HUES6 (cell line): ENCODE results near the gene ZNF319.
"Not testable (repeated sequence)": the region's sequence is repeated elsewhere in the genome, so short reads cannot be mapped to it uniquely, and the experiment has no call there.

ENCODE experiments used
- H3K27ac ChIP-seq: 2 replicates; pipeline ENCODE4 v1.7.0; 2013; ENCODE audit warnings: low read depth, mild to moderate bottlenecking, low read length, inconsistent platforms
- H3K27me3 ChIP-seq: 2 replicates; pipeline ENCODE4 v1.6.1; 2013; ENCODE audit warnings: low read length; ENCODE audit not compliant: control insufficient read depth, insufficient read depth
- H3K36me3 ChIP-seq: 2 replicates; pipeline ENCODE4 v1.6.1; 2013; ENCODE audit warnings: low read length; ENCODE audit not compliant: control insufficient read depth, insufficient read depth
- H3K4me1 ChIP-seq: 2 replicates; pipeline ENCODE4 v1.6.1; 2013; ENCODE audit warnings: low read length; ENCODE audit not compliant: control insufficient read depth, insufficient read depth
- H3K4me3 ChIP-seq: 2 replicates; pipeline ENCODE4 v1.5.1; 2013; ENCODE audit warnings: low read depth, low read length
- H3K9ac ChIP-seq: one replicate; pipeline ENCODE4 v1.6.1; 2013; ENCODE audit warnings: mild to moderate bottlenecking, low read length
- H3K9me3 ChIP-seq: 2 replicates; pipeline ENCODE4 v1.6.1; 2013; ENCODE audit warnings: low read depth, low read length; ENCODE audit not compliant: control insufficient read depth, insufficient read depth

Gene ZNF319

DNA sequence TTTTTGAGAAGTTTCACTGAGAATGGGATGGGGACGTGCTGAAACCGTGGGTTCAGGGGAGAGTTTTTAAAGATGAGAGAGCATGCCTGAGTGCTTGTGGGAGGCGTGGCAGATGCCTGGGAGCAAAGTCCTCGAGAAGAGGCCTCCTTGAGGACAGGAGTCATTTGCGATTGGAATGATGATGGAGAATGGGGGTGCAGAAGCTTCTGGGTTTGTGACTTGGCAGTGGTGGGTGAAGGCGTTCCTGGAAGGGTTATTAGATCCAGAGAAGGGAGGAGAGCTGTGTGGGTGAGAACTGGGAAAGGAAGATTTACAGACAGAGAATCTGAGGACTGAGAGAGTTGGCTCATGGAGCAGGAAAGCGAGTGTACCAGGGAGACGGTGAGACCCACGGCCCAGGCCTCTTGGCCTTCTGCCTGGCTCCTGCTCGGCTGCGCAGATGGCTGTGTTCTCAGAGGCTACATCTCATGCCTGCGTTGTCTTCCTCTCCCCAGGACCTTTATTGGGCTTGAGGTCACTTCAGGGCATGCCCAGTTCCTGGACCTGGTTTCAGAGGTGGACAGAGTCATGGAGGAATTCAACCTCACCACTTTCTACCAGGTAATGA, 16.5 kb upstream of the ZNF319 start:
- peaks cover 12% of the 10 kb centered on the region; the same call in 1 of the 2 replicates for H3K4me1 ChIP-seq
- H3K4me3 ChIP-seq: no peak overlapping the region
- no peaks in the 10 kb centered on the region for H3K27me3 ChIP-seq
- H3K36me3 ChIP-seq: peaks cover 22% of the 10 kb centered on the region
- no peak overlapping the region for H3K27ac ChIP-seq
- no peaks in the 10 kb centered on the region for H3K9me3 ChIP-seq
- H3K9ac ChIP-seq: no peak overlapping the region

DNA sequence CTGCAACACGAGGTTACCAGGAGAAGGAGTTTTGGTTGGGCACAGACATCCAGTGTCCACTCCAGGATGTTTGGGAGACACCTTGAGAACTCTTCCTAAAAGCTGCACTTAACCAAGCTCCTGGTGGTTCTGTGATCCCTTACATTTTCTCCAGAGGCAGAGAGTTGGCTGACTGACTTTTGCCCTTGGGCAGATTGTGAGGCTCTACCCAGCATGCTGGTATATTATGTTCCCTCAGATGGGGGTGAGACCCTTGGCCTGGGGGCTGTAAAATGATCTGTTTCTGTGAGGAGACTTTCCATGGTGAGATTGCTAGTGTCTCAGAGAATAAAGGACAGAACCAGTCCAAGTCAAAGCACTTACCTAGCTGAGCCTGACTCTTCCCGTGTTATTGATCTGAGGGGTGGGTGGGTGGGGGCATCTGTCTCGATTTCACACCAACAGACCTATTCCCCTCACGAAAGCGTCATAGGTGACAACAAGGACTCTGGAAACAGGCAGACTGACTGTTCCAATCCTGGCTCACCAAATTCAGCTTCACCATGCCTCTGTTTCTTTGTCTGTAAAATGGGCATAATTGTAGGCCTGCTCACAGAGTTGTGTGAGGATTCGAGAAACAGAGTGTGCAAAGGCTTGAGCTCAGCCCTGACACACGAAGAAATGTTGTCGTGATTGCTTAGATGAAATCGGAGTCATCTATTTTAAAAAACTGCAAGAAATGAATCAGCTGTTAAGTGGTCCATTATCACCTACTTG, 12.9 kb upstream of the ZNF319 start:
- Histone ChIP-seq H3K36me3 (peaks cover 38% of the 10 kb centered on the region), H3K4me3 (no peak overlapping the region), H3K9ac (peak overlapping the region; percentile 24)

DNA sequence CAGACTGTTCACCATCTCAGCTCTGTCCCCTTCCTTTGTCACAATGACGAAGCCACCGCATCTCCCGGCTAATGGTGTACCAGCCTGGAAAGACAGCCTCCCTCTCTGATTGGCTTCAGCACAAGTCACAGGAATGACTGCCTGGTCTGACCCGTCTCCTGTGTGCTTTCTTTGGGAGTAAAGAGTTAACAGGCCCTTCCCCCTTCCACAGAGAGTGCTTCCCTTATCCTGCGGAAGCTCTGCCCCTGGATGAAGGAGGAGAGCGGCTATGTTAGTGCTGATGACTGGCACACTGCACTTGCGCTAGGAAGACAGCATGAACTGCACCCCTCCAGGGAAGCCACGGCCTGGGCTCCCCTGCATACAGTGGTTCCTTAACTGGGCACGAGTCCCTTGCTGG, 12.0 kb upstream of the ZNF319 start:
- no peaks in the 10 kb centered on the region for H3K27me3 ChIP-seq
- H3K27ac ChIP-seq: peak overlapping the region; percentile 48; the same call in 1 of the 2 replicates
- peaks cover 35% of the 10 kb centered on the region; the same call in 1 of the 2 replicates for H3K4me1 ChIP-seq
- no peak overlapping the region for H3K4me3 ChIP-seq
- no peaks in the 10 kb centered on the region for H3K9me3 ChIP-seq
- H3K36me3 ChIP-seq: peaks cover 38% of the 10 kb centered on the region
- peak overlapping the region; percentile 24 for H3K9ac ChIP-seq

More for the DNA sequence above, 12.9 kb upstream of the ZNF319 start:
- H3K27me3 ChIP-seq: no peaks in the 10 kb centered on the region
- no peak overlapping the region for H3K27ac ChIP-seq
- H3K4me1 ChIP-seq: peaks cover 35% of the 10 kb centered on the region; the same call in 1 of the 2 replicates
- no peaks in the 10 kb centered on the region for H3K9me3 ChIP-seq

DNA sequence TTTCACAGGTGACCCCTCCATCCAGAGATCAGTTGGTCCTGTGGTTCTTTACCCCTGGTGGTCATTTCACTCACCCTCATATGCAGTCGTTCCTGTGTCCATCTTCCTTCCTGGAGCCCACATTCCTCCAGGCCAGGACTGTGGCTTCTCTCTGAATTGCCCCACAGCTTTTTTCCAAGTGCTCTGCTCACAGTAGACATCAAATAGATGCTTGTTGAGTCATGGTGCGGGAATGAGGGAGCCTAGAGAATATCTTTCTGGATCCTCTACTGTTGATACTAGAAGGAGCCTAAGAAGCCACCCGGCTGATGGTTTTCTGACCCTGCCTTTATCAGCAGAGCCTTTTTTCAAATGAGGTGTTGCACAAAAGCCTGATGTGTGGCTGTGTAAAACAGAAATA, 11.2 kb upstream of the ZNF319 start:
- Histone ChIP-seq H3K4me3 (no peak overlapping the region), H3K27me3 (no peaks in the 10 kb centered on the region), H3K36me3 (peaks cover 42% of the 10 kb centered on the region), H3K27ac (peak overlapping the region; percentile 49; the same call in 1 of the 2 replicates), H3K9me3 (no peaks in the 10 kb centered on the region; the same call in 1 of the 2 replicates), H3K9ac (peak overlapping the region; percentile 56), H3K4me1 (peaks cover 35% of the 10 kb centered on the region; the same call in 1 of the 2 replicates)

DNA sequence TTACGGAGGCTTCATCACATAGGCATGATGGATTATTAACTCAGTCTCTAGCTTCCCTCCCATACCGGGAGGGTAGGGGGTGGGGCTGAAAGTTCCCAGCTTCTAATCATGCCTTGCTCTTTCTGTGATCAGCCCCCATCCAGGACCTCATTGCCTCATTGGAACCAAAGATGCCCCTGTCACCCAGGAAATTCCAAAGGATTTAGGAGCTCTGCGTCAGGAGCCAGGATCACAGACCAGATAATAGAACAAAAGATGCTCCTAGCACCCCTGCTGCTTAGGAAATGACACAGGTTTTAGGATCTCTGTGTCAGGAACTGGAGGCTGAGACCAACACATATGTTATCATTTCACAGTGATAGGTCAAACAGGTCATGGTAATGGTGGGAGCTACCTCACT, 10.4 kb upstream of the ZNF319 start:
- Histone ChIP-seq H3K27me3 (no peaks in the 10 kb centered on the region), H3K4me1 (peaks cover 35% of the 10 kb centered on the region; the same call in 1 of the 2 replicates), H3K9me3 (no peaks in the 10 kb centered on the region; the same call in 1 of the 2 replicates), H3K4me3 (no peak overlapping the region; the same call in 1 of the 2 replicates), H3K9ac (peak overlapping the region; percentile 63), H3K36me3 (peaks cover 45% of the 10 kb centered on the region), H3K27ac (peak overlapping the region; percentile 79; the same call in 1 of the 2 replicates)

DNA sequence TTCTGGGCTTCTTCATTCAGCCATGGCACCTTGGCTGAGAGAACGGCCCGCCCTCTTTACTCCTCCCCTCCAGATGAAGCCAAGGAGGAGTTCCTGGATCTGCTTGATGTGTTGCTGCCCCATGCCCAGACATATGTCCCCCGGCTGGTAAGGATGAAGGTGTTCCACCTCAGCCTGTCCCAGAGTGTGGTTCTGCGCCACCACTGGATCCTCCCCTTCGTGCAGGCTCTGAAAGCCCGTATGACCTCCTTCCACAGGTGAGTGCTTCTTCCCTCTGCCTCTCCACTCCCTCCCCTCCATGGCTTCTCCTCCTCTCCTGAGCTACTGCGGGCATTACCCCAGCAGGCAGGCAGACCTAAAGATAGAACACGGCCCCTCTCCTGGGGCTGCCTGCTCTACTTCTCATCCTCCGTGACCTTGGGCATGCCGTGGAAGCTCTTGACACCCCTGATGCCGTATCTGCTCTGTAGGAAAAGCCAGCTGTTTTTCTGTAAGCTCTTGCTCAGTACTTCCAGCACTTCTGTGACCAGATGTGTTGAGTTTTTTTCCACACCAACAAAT, 9.5 kb upstream of the ZNF319 start:
- Histone ChIP-seq H3K4me1 (peaks cover 35% of the 10 kb centered on the region; the same call in 1 of the 2 replicates), H3K27ac (peak overlapping the region; percentile 79; the same call in 1 of the 2 replicates), H3K36me3 (peaks cover 44% of the 10 kb centered on the region), H3K27me3 (no peaks in the 10 kb centered on the region), H3K9ac (peak overlapping the region; percentile 63), H3K4me3 (no peak overlapping the region; the same call in 1 of the 2 replicates), H3K9me3 (no peaks in the 10 kb centered on the region; the same call in 1 of the 2 replicates)

DNA sequence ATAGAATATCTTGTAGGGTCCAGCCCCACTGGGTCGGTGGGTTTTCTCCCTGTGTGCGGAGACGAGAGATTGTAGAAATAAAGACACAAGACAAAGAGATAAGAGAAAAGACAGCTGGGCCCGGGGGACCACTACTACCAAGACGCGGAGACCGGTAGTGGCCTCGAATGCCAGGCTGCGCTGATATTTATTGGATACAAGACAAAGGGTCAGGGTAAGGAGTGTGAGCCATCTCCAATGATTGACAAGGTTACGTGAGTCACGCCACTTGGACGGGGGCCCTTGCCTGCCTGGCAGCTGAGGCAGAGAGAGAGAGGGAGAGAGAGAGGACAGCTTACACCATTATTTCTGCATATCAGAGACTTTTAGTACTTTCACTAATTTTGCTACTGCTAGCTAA, 4.3 kb upstream of the ZNF319 start:
- H3K4me3 ChIP-seq, H3K9ac ChIP-seq, H3K4me1 ChIP-seq, H3K27me3 ChIP-seq, H3K9me3 ChIP-seq, H3K27ac ChIP-seq: not testable (repeated sequence)
- peaks cover 31% of the 10 kb centered on the region for H3K36me3 ChIP-seq

DNA sequence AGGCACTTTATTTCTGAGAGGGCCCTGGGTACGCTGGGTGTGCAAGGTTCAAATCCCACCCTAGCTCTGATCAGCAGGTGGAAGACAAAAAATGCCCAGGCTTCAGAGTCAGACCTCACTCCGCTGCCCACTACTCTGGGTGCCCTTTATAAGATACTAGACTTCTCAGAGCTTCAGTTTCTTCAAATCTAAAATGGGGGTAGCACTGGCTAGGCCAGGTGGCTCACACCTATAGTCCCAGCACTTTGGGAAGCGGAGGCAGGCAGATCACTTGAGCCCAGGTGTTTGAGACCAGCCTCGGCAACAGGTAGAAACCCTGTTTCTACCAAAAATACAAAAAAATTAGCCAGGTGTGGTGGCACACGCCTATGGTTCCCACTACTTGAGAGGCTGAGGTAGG, 2.5 kb upstream of the ZNF319 start:
- peaks cover 30% of the 10 kb centered on the region for H3K36me3 ChIP-seq
- H3K27me3 ChIP-seq: no peaks in the 10 kb centered on the region
- no peak overlapping the region for H3K9ac ChIP-seq
- peaks cover 24% of the 10 kb centered on the region for H3K4me1 ChIP-seq
- no peaks in the 10 kb centered on the region; the same call in 1 of the 2 replicates for H3K9me3 ChIP-seq
- no peak overlapping the region for H3K27ac ChIP-seq
- H3K4me3 ChIP-seq: no peak overlapping the region

DNA sequence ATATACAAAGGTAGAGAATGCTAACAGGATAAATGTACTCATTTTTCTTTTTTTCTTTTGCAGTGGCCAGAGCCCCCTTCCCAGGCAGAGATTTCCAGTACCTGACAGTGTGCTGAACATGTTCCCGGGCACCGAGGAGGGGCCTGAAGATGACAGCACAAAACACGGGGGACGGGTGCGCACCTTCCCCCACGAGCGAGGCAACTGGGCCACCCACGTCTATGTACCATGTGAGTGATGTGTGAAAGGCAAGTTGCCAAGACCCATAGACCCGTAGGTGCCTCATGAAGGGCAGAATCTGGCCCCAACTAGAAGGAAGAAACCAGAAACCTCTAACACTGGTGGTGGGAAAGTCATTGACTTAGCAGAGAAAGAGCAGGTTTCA, 1.9 kb upstream of the ZNF319 start:
- Histone ChIP-seq H3K27me3 (no peaks in the 10 kb centered on the region), H3K4me1 (peaks cover 24% of the 10 kb centered on the region), H3K36me3 (peaks cover 35% of the 10 kb centered on the region), H3K9ac (peak overlapping the region; percentile 72), H3K9me3 (no peaks in the 10 kb centered on the region; the same call in 1 of the 2 replicates), H3K27ac (no peak overlapping the region), H3K4me3 (peak overlapping the region; percentile 79; the same call in 1 of the 2 replicates)

DNA sequence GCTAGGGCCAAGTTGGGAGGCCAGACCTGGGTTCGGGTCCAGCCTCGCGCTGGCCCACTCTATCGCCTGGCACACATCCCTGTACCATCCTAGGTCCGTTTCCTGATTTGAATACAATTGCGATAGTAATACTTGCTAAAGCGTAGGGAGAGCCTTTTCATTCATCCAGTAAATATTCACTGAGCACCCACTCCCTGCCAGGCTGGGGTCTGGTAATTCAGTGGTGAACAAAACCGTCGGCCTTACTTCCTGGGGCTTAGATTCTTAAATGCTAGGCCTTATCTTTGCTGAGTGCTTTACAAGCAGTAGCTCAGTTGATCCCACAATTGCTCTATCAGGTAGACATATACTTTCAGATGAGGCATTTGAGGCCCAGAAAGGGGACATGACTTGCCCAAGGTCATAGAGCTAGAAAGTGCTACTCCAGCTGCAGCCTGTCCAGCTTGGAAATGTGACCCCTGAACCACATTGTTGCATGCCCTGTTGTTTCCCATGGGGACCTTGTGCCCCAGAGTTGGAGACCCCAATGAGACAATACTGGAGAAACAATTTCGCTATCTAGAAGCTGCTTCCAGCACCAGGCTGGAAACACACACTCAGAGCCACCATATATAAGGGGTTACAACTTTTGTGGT, 1.4 kb upstream of the ZNF319 start:
- Histone ChIP-seq H3K9ac (peak overlapping the region; percentile 72), H3K27me3 (no peaks in the 10 kb centered on the region), H3K9me3 (no peaks in the 10 kb centered on the region; the same call in 1 of the 2 replicates), H3K27ac (no peak overlapping the region), H3K4me1 (peaks cover 24% of the 10 kb centered on the region), H3K36me3 (peaks cover 38% of the 10 kb centered on the region), H3K4me3 (peak overlapping the region; percentile 79)
